Kidney (tissue), 14 donors: ENCODE measurements around the gene PPY. TPM values are rescaled to one million over a fixed set of nuclear protein-coding genes. Genes with fewer than 3 reads are reported as not detected.

ENCODE experiments used
- DNase-seq, 5 donors: peaks; one replicate each; pipeline ENCODE4 v3.0.0-alpha.2; 2013 to 2020
- FAIRE-seq: peaks from 2 replicates; lab custom pipeline; 2012; peaks lifted over from hg19 to GRCh38; lab: Jason Lieb, UNC
- H3K27ac ChIP-seq, 2 donors: one replicate each; pipeline ENCODE4 v1.7.0; 2013; ENCODE audit warnings: low read depth in 2 of 2, low read length in 2 of 2, inconsistent platforms in 1 of 2
- H3K27me3 ChIP-seq: one replicate; pipeline ENCODE4 v1.7.1; 2013; ENCODE audit warnings: low read length, inconsistent platforms; ENCODE audit not compliant: control insufficient read depth, insufficient read depth
- H3K36me3 ChIP-seq, 3 donors: one replicate each; pipeline versions ENCODE4 v1.7.0 to v1.7.1; 2013; ENCODE audit warnings: low read length in 3 of 3, control low read depth in 1 of 3, inconsistent platforms in 1 of 3; ENCODE audit not compliant: insufficient read depth in 3 of 3, control insufficient read depth in 2 of 3
- H3K4me1 ChIP-seq, 3 donors: one replicate each; pipeline versions ENCODE4 v1.7.0 to v1.7.1; 2013; ENCODE audit warnings: low read length in 3 of 3, inconsistent platforms in 1 of 3, low read depth in 1 of 3; ENCODE audit not compliant: control insufficient read depth in 2 of 3, insufficient read depth in 2 of 3
- H3K4me3 ChIP-seq, 3 donors: one replicate each; pipeline versions ENCODE4 v1.7.0 to v1.8.1; 2013; ENCODE audit warnings: low read length in 3 of 3, control low read depth in 1 of 3, inconsistent platforms in 1 of 3
- H3K9ac ChIP-seq, 3 donors: one replicate each; pipeline versions ENCODE4 v1.7.0 to v1.7.1; 2013; ENCODE audit warnings: low read length in 3 of 3, control low read depth in 1 of 3, inconsistent platforms in 1 of 3
- H3K9me3 ChIP-seq, 3 donors: one replicate each; pipeline versions ENCODE4 v1.7.0 to v1.7.1; 2013; ENCODE audit warnings: low read length in 3 of 3, control low read depth in 1 of 3, inconsistent platforms in 1 of 3; ENCODE audit not compliant: control insufficient read depth in 2 of 3, insufficient read depth in 1 of 3
- CTCF ChIP-seq: IDR thresholded peaks from 3 replicates; pipeline ENCODE4 v1.5.1; 2012; ENCODE audit warnings: mild to moderate bottlenecking, moderate library complexity, borderline replicate concordance; ENCODE audit not compliant: insufficient read depth; ENCODE audit errors: extremely low read depth
- intact Hi-C: fragments of 100-400 bp; cut with DNase I; formaldehyde crosslinking; loops from one replicate; pipeline ENCODE4 v1.11.1; 2022
- polyA plus RNA-seq: library from polyadenylated mRNA; stranded (reverse); fragments of 350-450 nt; fragmentation: Illumina TruSeq; extraction: RNeasy Lipid Tissue Mini Kit (QIAGEN cat#74804); gene quantifications from one replicate; pipeline ENCODE4 v1.2.3, GENCODE V29; 2014; ENCODE audit warnings: low read depth, low replicate concordance; ENCODE audit not compliant: insufficient read depth
- total RNA-seq: library from RNA; stranded (reverse); fragmentation: NEBNext Ultra II Directional; extraction: Animal tissue kit (Norgen Biotek cat#: 25700); gene quantifications from one replicate; pipeline ENCODE4 v1.2.1, GENCODE V29; 2021
- donor health status: control.
- donor health status: control.
- donor health status: control.
- donor health status: control.
- donor health status: control.
- donor health status: DM: yes; HTN: yes; CAD: no.
- donor health status: Normal renal cell carcinoma (clear cell type).

Gene PPY
- total and polyA plus RNA-seq, 2 donors from 2014 or later: not detected

GRCh38 chr17:43935204-43935925 is 6.9 kb downstream of the PPY start:
- Histone ChIP-seq H3K27me3 (no peaks in the 10 kb centered on the region), H3K4me1 (peaks cover 0 to 18% (median 0%) of the 10 kb centered on the region in 3 donors), H3K27ac (no peak overlapping the region), H3K9me3 (no peaks in the 10 kb centered on the region), H3K4me3 (no peak overlapping the region), H3K9ac (no peak overlapping the region), H3K36me3 (no peaks in the 10 kb centered on the region)
- intact Hi-C loops: no loop called here
- TF ChIP-seq CTCF: no peak
- FAIRE-seq (no peak), DNase-seq (peak; percentile 24 to 86 (median 78))

- FAIRE-seq: no peak
- Histone ChIP-seq H3K9me3 (no peaks in the 10 kb centered on the region), H3K27ac (peak overlapping the region in 1 of 2 donors; percentile 28), H3K27me3 (no peaks in the 10 kb centered on the region), H3K4me1 (peaks cover 0 to 18% (median 0%) of the 10 kb centered on the region in 3 donors), H3K36me3 (no peaks in the 10 kb centered on the region), H3K4me3 (no peak overlapping the region), H3K9ac (no peak overlapping the region)
- intact Hi-C loops: no loop called here
- no peak for TF ChIP-seq CTCF
- no peak for DNase-seq
Measured at GRCh38 chr17:43932923-43933322, 9.4 kb downstream of the PPY start.

- TF ChIP-seq CTCF: no peak
- H3K4me1 ChIP-seq: peaks cover 0 to 16% (median 0%) of the 10 kb centered on the region in 3 donors
- no peaks in the 10 kb centered on the region for H3K36me3 ChIP-seq
- H3K27me3 ChIP-seq: no peaks in the 10 kb centered on the region
- no peak for DNase-seq
- intact Hi-C loops: no loop called here
- peak overlapping the region in 1 of 2 donors; percentile 28 for H3K27ac ChIP-seq
- no peak overlapping the region for H3K9ac ChIP-seq
- H3K4me3 ChIP-seq: no peak overlapping the region
- FAIRE-seq: no peak
- no peaks in the 10 kb centered on the region for H3K9me3 ChIP-seq
Measured at GRCh38 chr17:43932357-43932756, 9.9 kb downstream of the PPY start.
